MM.1S (cell line): ENCODE measurements around the gene VGLL4.

Experiments used
- CTCF ChIP-seq: fragments of 300-600 bp; sonication (generic); IDR thresholded peaks from 2 replicates; pipeline ENCODE4 v1.5.1; 2016; ENCODE audit warnings: antibody characterized with exemption, low read length, mixed read lengths
- EZH2 ChIP-seq: fragments of 300-600 bp; sonication (generic); optimal IDR thresholded peaks from 2 replicates; pipeline ENCODE3; 2017; ENCODE audit warnings: low read depth, mild to moderate bottlenecking, antibody characterized with exemption, low read length, mixed read lengths
- EZH2phosphoT487 ChIP-seq: fragments of 300-600 bp; sonication (generic); IDR thresholded peaks from 2 replicates; pipeline ENCODE4 v1.6.1; 2018; ENCODE audit warnings: antibody characterized with exemption, low read length

GRCh38 chr3:11680509-11680908 is 36.8 kb upstream of the VGLL4 start:
- TF ChIP-seq CTCF (no peak), EZH2phosphoT487 (no peak), EZH2 (no peak)
